ENCODE data around the gene CAMK1D.

The CAMK1D gene

DNA sequence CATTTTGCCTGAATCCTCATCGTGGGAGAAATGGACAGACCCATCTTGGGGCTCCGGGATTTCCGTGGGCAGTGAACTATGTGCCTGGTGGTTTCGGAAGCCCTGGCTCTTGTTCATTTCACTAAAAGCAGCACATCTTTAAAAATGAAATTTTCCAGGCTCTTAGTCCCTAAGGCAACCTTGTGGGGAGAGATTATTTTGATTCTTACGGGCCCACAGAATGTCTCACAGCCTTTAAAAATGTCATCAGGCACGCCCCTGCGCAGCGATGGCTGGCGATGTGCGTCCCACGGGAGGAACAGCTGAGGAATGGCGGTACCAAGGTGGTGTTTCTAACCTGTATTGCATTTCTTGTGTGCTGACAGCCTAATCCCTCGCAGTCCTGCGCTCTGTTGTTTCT is 462.5 kb downstream of the CAMK1D start:
- no peak for DNase-seq

DNA sequence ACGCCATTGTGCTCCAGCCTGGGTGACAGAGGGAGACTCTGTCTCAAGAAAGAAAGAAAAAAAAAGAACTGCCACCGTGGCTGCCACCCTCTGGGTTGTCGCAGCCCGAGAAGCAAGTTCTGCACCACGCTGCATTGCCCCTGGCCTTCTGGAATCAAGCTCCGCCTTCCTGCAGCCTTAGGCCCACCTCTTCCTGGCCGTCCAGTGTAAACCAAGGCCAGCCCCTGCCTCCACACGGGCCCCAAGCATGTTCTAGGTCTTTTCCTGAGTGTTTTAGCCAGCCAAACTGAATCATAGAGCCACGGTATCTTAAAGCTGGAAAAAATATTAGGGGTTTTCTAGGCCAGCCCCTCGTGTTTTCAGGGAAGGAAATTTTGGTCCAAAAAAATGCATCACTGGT is 463.2 kb downstream of the CAMK1D start:
- DNase-seq = no peak

DNA sequence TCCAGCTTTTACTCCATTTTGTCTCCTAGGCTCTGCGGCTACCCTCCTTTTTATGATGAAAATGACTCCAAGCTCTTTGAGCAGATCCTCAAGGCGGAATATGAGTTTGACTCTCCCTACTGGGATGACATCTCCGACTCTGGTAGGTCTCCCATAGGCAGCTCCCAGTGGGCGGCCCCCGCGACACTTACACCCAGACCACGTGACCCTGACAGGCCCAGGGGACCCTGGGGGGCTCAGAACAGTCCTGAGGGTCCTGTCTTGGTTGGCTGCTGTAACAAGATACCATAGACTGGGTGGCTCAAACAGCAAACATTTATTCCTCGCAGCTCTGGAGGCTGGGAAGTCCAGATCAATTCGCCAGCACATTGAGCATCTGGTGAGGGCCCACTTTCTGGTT is 464.8 kb downstream of the CAMK1D start:
- no peak for DNase-seq

DNA sequence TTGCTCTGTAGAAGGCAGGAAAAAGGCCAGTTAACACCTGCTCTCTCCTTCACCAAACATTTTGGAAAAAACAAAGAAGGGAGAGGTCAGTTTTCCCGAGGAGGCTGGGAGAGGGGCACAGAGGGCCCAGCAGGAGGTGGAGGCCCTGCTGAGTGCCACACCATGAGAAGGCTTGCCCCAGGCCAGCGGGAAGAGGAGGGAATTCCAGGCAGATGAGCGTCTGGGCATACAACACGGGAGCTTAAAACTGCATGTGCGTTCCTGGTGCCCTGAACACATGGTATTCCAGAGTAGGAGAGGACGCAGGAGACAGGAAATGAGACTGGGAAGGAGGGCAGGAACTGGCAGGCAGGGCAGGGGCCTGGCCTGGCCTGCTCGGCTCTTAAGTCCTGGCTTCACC is 469.7 kb downstream of the CAMK1D start:
- no peak for DNase-seq

DNA sequence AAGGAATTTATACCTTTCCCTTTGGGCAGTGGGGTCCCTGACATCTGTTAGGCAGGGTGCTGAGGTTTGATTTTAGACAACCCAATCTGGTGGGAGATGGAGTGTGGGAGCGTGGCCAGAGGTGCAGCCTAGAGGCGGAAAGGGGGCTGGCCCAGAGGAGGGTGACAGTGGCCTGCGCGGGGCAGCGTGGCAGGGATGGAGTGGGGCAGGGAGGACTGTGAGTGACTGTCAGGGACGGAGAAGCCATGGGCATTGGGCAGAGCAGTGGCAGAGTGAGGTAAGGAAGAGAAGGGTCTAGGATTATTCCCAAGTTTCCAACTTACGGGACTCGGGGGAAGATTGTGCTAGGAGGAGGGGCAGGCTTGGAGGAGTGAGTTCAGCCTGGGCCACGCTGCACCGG is 470.3 kb downstream of the CAMK1D start:
- DNase-seq = no peak

DNA sequence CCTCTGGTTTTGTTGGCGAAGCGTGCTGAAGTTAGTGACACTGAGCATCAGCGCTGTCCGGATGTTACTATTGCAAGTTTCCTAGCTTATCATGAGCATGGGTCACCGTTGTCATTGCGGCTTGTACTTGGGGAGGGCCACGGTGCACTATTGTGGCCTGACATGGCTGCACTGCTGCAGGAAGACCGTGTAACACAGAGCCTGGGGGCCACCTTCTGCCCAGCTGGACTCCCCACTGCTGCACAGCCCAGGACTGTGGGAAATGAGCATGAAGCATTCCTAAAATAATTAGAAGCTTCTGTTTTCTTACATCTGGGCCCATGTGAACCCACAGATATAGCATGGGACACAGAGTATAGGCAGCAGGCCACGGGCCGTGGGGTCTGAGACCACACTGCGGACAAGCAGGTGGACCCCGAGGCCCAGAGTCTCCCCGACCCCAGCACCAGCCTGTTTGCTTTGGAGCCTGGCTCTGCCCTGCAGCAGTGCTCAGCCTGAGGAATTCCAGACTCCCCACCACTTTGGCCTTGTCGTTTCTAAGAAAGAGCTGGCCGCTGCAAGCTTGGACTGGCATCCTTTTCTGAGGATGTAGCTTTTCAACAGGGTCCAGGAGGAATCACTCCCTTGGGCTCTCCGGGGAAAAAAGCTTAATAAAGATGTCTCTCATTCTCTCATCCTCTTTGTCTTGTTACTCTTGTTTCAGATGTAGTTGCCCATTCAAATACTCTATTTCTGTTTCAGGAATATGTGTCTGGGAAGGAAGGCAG is 473.0 kb downstream of the CAMK1D start:
- DNase-seq = no peak

DNA sequence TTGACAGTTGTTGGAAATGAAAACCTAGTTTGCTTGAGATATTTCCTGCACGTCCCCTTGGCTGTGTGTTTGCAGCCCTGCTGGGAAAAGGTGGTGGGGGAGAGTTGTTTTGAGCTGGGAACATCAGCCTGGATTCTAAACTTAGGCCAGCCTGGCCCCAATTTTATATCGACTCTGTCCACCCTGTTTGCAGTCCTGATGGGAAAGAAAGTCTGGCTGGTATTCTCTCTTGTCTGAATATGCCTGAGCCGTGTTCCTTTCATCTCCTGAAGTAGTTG is 473.5 kb downstream of the CAMK1D start:
- no peak for DNase-seq

DNA sequence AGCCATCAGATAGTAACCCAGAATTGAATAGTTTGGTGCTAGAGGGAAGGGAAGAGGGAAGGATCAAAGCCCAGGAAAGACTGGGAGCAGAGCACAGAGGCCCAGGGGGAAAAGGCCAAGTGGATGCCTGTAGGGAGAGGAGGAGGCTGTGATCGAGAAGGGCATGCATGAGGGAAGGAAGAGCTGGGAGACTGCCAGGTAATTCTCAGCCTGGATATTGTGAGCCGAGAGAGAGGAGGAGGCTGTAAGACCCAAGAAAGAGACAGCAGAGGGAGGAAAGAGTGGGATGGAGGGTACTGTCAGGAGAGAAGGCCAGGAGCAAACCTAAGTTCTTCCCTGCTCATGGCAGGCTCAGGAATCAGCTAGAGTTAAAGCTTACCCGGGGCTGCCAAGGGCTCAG is 474.0 kb downstream of the CAMK1D start:
- no peak for DNase-seq

DNA sequence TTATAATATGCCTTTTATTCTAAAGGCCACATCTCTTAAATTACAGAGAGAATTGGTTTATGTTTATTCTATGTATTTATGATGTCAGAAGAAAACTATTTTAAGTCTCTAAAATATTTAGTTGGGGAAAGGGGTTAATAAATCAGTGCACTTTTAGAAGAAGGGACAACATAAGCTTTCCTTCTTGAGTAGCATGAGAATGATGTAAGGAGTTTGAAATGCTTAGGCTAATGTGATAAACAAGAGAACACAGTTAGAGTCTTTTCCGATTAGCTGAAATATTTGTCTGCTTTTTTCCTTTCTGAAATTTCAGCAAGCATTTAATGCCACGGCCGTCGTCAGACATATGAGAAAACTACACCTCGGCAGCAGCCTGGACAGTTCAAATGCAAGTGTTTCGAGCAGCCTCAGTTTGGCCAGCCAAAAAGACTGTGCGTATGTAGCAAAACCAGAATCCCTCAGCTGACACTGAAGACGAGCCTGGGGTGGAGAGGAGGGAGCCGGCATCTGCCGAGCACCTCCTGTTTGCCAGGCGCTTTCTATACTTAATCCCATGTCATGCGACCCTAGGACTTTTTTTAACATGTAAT is 476.0 kb downstream of the CAMK1D start:
- DNase-seq = no peak

DNA sequence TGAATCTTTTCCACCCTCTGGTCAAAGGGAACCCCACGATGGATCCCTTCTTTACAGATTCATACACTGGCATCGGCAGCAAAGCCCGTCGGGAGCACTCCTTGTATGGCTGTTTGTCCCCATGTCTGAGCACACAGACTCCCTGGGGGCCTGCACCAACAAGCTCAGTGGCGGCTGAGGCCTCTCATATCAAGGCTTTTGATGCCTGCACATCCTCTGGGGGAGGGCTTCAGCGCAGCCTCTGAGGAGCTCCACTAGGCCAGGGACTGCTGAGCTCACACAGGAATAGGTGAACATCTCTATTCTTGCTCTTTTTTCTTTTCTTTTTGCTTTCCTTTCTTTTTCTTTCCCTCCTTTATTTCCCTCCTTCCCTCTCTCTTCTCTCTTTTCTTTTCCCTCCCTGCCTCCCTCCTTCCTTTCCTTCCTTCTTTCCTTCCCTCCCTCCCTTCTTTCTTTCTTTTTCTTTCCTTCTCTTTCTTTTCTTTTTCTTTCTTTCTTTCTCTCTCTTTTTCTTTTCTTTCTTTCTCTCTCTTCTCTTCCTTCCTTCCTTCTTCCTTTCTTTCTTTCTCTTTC is 477.5 kb downstream of the CAMK1D start:
- no peak for DNase-seq

DNA sequence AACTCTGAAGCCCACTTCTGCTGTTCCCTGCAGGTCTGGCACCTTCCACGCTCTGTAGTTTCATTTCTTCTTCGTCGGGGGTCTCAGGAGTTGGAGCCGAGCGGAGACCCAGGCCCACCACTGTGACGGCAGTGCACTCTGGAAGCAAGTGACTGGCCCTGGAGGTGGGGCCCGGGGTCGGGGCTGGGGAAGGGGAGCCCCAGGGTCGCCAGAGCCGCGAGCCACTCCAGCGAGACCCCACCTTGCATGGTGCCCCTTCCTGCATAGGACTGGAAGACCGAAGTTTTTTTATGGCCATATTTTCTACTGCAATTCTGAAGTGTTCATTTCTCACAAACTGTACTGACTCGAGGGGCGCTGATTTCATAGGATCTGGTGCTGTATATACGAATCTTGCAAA is 479.4 kb downstream of the CAMK1D start:
- DNase-seq = no peak

DNA sequence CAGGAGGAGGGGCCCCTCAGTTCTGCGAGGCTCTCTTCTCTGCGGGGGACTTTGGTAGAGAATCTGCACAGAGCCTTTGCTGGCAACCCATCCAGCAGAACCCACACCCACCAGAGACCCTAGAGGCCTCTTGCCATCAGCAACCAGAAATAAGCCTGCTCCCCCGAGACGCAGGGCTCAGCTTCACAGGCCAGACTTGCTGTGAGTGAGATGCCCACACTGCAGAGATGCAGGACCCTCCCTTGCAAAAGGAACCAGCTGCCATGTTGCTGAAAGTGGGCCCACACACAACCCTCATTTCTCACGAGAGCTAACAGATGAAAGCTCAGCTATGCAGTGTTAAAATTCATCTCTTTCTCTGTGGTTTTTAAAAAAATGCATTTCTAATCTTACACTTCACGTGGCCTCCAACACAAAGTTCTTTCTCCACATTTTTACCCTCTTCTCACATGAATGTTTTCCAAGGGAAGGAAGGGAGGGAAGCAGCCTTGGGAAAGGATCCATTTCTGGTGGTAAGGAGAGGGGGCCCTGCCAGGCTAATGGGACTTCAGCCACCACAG is 480.6 kb downstream of the CAMK1D start:
- DNase-seq = no peak

DNA sequence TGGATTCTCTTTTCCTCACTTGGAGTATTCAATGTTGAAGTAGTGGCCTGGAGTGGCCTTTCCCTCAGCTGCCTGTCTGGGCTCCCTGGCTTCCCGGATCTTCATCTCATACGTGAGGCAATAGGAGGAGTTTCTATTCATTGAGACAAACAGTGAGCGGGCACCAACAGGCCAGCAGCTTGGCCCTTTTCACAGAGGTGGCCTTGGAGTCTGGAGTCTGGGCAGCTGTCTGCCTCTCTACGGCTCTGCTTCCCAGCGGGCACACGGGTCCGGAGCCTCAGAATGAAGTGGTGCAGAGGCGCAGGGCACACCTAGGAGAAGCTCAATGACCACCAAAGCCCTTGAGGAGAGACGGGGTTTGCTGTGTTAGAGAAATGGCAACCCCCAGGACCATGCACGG is 482.7 kb downstream of the CAMK1D start:
- DNase-seq = no peak

DNA sequence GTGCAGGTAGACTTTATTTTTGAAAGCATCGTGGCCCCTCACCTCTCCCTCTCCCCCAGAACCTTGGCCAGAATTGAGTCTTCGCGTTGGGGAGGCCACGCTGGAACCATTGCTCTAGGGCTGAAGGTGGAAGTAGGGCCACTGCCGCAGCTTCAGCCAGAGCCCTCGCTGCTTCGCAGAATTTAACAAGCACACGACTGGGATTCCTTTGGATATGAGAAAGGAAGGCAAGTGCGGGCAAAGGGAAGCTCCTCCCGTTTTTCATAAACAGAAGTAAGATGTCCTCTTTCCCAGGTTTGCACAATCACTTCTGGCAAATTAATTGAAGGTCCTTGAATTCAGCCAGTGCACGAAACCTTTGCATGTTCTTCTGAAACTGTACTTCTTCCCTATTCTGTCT is 484.1 kb downstream of the CAMK1D start:
- no peak for DNase-seq

DNA sequence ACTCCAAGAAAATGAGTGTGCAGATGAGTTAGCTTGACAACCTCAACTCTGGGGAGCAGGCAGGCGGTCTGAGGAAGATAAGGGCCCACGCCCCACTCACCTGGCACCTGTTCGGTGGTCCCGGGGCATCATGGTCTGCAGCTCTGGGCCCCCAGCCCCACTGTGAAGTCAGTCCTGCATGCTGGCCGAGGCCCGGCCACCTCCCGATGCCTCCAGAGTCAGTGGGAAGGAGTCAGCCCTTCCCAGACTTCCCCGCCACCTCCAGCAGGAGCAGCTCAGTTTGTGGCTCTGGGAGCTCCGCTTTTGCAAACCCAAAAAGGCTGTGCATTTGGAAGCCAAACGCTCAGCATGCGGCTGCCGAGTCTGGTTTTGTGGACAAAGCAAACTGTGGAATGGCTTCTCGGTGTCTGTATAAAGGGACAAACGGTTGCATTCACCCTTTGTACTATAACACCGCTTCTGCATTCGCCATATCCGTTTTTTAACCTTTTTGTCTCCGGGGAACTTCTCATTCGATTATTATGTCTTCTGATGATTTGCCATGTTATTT is 484.8 kb downstream of the CAMK1D start:
- no peak for DNase-seq

DNA sequence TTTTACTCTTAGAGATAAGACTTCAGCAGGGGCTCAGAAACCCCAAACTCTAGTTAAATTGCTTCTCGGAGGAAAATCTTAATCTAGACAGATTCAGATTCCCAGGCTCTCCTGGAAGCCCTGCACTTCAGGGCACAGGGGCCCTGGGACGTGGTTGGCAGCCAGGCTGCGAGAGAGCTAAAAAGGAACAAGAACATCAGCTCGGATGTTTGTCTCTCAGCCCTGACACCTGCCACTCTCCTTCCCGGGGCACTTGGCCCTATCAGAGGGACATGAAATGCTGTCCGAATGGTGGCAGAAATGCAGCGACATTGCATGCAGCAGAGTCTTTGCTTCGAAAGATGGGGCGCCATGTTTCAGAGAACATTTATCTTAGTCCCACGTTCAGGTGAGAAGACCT is 485.4 kb downstream of the CAMK1D start:
- no peak for DNase-seq

DNA sequence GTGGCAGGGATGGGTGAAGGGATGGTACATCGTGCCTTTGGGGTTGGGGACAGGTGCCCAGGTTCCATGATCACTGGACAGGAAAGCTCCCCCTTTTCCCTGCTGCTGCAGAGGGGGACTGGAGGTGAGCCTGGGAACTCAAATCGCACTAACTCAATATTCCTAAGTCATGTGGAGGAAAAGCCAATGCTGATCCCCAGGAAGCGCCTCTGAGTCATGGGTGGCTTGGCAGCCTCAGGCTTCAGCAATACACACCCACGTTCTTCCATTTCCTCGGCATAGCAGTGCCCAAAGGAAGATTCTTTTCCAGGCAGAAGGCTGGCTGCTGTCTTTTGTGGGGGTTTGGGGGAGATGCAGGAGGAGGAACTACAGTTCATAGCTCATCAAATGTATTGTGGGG is 486.4 kb downstream of the CAMK1D start:
- no peak for DNase-seq

DNA sequence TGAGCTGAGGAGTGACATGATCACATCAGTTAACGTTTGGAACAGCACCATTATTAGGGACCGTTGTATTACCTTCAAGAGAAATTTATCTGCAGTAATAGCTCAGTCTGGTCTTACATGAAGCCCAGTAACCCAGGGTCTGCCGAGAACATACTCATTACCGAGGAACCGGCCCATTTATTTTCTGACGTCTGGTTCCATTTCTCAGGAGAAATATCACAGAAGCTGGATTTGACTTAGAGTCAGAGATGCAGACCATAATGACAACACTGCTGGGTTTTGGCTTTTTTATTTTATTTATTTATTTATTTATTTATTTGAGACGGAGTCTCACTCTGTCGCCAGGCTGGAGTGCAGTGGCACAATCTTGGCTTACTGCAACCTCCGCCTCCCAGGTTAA is 489.0 kb downstream of the CAMK1D start:
- no peak for DNase-seq

DNA sequence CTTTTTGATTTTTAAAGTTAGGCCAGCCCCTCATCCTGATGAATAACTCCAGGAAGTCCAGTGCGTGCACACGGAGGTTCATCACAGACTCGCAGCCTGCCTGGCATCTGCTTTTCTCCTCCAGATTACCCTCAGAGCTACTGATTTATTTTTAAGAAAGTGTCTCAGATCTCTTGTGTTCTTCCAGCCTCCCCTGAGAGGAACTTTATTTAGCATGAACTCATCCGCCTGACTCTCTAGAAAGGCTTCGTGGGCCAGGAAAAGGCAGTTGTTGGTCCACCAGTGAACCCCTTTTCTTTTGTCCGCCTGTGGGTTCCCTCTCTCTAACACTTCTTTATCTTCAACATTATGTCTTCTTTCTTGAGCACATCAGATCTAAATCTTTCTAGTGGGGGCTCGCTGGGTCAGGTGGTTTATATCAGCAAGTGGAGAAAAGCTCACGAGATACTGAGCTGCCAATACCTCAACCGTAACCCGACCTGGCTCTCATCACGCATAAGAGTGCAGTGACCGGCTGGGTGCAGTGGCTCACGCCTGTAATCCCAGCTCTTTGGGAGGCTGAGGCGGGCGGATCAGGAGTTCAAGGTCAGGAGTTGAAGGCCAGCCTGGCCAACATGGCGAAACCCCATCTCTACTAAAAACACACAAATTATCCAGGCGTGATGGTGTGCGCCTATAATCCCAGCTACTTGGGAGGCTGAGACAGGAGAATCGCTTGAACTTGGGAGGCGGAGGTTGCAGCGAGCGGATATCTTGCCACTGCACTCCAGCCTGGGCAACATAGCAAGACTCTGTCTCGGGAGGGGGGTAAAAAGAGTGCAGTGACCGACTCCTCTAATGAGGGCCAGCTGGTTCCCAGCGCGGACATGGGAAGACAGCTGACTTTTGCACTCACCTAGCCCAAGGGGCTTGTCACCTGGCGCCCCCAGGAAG is 489.9 kb downstream of the CAMK1D start:
- no peak for DNase-seq

DNA sequence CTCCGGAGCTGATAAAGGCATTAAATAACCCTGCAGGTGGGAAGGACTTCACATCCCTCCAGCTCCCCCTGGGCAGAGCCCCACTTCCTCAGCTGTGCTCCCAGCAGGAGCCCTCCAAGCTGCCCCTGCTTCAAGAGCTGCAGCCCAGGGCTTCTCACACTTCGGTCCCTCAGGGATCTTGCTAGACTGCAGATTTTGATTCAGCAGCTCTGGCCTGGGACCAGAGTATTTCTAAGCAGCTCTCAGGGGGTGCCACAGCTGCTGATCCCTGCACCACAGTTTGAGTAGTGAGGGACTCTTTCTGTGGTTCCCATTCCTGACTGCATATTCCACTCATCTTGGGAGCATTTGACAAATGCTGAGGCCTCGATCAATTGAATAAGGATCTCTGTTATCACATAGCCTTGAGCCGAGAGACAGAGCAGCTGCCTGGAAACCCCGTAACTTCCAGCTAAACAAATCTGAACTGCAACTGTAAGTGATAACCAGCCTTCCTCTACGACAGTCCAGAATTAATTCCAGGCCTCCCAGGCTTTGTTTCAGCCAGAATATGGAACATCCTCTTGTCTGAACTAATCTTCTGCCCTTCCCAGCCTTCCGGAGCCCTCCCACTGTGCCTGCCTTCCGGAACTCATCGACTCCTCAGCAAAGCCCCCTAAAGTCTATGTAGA is 490.7 kb downstream of the CAMK1D start:
- DNase-seq = no peak

DNA sequence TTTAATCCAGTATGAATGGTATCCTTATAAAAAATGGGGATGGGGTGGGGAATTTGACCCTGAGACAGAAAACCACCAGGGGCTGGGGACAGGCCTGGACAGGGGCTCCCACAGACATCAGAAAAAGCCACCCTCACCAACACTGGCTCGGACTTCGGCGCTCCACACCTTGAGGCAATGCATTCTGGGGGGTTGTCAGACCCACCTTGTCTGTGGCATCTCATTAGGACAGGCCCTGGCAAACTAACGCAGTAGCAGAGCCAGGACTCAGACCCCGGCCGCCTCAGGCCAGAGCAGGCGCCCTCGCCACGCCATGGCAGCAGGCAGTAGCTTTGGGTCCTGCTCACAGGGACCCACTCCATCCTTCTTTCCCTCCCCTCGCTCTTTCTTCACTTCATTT is 492.1 kb downstream of the CAMK1D start:
- DNase-seq = no peak

DNA sequence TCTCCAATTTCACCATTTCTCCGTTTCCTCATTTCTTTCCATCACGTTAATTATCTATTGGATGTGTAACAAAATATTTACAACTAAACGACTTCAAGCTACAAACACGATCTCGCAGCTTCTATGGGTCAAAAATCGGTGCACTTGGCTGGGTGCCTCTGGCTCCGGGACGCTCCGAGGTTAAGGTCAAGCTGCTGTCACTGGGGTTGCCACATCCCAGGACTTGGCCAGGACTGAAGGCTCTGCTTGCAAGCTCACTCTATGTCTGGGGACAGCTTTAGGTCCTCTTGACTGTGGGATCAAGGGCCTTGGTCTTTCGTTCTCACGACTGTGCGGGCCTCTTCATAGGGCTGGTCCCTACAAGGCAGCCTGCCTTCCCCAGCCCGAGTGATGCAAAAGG is 492.5 kb downstream of the CAMK1D start:
- DNase-seq = no peak

DNA sequence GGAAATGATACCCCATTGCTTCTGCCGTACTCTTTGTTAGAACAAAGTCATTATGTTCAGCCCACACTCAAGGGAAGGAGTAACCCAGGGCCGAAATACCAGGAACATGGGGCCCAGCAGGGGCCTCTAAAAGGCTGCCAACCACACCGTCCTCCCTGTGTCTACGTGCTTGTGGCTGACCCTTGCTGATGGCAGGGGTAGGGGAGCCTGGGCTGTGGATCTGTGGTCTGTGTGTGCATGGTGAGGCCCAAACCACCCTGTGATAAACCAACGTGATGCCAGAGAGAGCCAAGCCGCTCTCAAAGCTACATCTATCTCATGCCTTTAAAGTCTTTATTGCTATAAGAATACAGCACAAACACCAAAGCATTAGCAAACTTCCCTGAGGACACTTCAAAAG is 493.0 kb downstream of the CAMK1D start:
- DNase-seq = no peak
